GM23338 (cell line): ENCODE measurements around the gene GPRC5B. TPM values are rescaled to one million over a fixed set of nuclear protein-coding genes. Genes with fewer than 3 reads are reported as not detected.

Experiments
- ATAC-seq: fragments of 200-7000 bp; cut with Tn5 transposase; 3 replicates; pipeline ENCODE4 v1.9.1; 2020
- DNase-seq: peaks from one replicate; pipeline ENCODE4 v3.0.0-alpha.2; 2015; ENCODE audit warnings: low spot score
- H2AFZ ChIP-seq: fragments of 200-600 bp; sonication (generic); 2 replicates; pipeline ENCODE4 v1.8.0; 2016; ENCODE audit warnings: antibody characterized with exemption, mild to moderate bottlenecking, moderate library complexity
- H3F3A ChIP-seq: fragments of 200-600 bp; sonication (generic); replicated peaks from 2 replicates; pipeline ENCODE4 v1.8.0; 2017; ENCODE audit warnings: antibody characterized with exemption, mixed run types, low read depth
- H3K27ac ChIP-seq: fragments of 200-600 bp; sonication (generic); 2 replicates; pipeline ENCODE4 v1.6.1; 2016; ENCODE audit warnings: low read depth
- H3K27me3 ChIP-seq: fragments of 200-600 bp; sonication (generic); 2 replicates; pipeline ENCODE4 v1.8.0; 2016; ENCODE audit warnings: mild to moderate bottlenecking, mixed run types, moderate library complexity; ENCODE audit not compliant: insufficient read depth
- H3K36me3 ChIP-seq: fragments of 200-600 bp; sonication (generic); 2 replicates; pipeline ENCODE4 v1.8.0; 2016; ENCODE audit warnings: mild to moderate bottlenecking; ENCODE audit not compliant: insufficient read depth
- H3K4me1 ChIP-seq: fragments of 200-600 bp; sonication (generic); 2 replicates; pipeline ENCODE4 v1.8.0; 2016; ENCODE audit warnings: mild to moderate bottlenecking, moderate library complexity; ENCODE audit not compliant: insufficient read depth
- H3K4me2 ChIP-seq: fragments of 200-600 bp; sonication (generic); 2 replicates; pipeline ENCODE4 v1.7.1; 2017; ENCODE audit warnings: mixed run types
- H3K4me3 ChIP-seq: fragments of 200-600 bp; sonication (generic); 2 replicates; pipeline ENCODE4 v1.6.1; 2016; ENCODE audit warnings: mixed run types
- H3K79me2 ChIP-seq: fragments of 200-600 bp; sonication (generic); replicated peaks from 2 replicates; pipeline ENCODE4 v1.8.0; 2017; ENCODE audit warnings: mild to moderate bottlenecking; ENCODE audit not compliant: insufficient read depth
- H3K9me2 ChIP-seq: fragments of 200-600 bp; sonication (generic); 2 replicates; pipeline ENCODE4 v1.8.0; 2017; ENCODE audit not compliant: insufficient read depth
- H4K20me1 ChIP-seq: fragments of 200-600 bp; sonication (generic); replicated peaks from 2 replicates; pipeline ENCODE4 v1.8.0; 2017; ENCODE audit warnings: mild to moderate bottlenecking; ENCODE audit not compliant: insufficient read depth
- H3K27ac Mint-ChIP-seq: 2 replicates; pipeline ENCODE4 v1.8.0; 2020; ENCODE audit warnings: inconsistent platforms, mild to moderate bottlenecking, moderate library complexity, mixed read lengths
- H3K27me3 Mint-ChIP-seq: 3 replicates; pipeline ENCODE4 v1.8.0; 2022; ENCODE audit warnings: low read depth, mild to moderate bottlenecking, moderate library complexity, mixed read lengths, inconsistent platforms; ENCODE audit not compliant: insufficient read depth, poor library complexity
- H3K36me3 Mint-ChIP-seq: 3 replicates; pipeline ENCODE4 v1.8.0; 2021; ENCODE audit warnings: low read depth, mild to moderate bottlenecking, inconsistent platforms, moderate library complexity, mixed read lengths
- H3K4me1 Mint-ChIP-seq: 3 replicates; pipeline ENCODE4 v1.8.0; 2020; ENCODE audit warnings: mild to moderate bottlenecking, inconsistent platforms, mixed read lengths
- H3K4me3 Mint-ChIP-seq: 3 replicates; pipeline ENCODE4 v1.8.0; 2021; ENCODE audit warnings: moderate library complexity, mild to moderate bottlenecking, inconsistent platforms, mixed read lengths
- H3K9me3 Mint-ChIP-seq: 3 replicates; pipeline ENCODE4 v1.8.0; 2020; ENCODE audit warnings: moderate library complexity, mild to moderate bottlenecking, inconsistent platforms, mixed read lengths
- CREB1 ChIP-seq: fragments of 250-450 bp; sonication (Bioruptor Pico); IDR thresholded peaks from 2 replicates; pipeline ENCODE4 v1.5.0; 2020; ENCODE audit warnings: low read depth, mild to moderate bottlenecking, moderate library complexity
- EZH2 ChIP-seq: fragments of 200-600 bp; sonication (generic); IDR thresholded peaks from one replicate; pipeline ENCODE4 v1.8.0; 2017; ENCODE audit warnings: antibody characterized with exemption, mild to moderate bottlenecking, low read depth; ENCODE audit not compliant: unreplicated experiment
- EZH2phosphoT487 ChIP-seq: fragments of 200-600 bp; sonication (generic); IDR thresholded peaks from one replicate; pipeline ENCODE4 v1.8.1; 2018; ENCODE audit warnings: antibody characterized with exemption; ENCODE audit not compliant: unreplicated experiment
- JUNB ChIP-seq: IDR thresholded peaks from one replicate; pipeline ENCODE4 v1.6.1; 2016; ENCODE audit warnings: antibody characterized with exemption; ENCODE audit not compliant: unreplicated experiment
- NANOG ChIP-seq: IDR thresholded peaks from 2 replicates; pipeline ENCODE4 v1.6.1; 2016; ENCODE audit warnings: antibody characterized with exemption, borderline replicate concordance
- POLR2AphosphoS5 ChIP-seq: IDR thresholded peaks from 2 replicates; pipeline ENCODE4 v1.6.1; 2016; ENCODE audit warnings: antibody characterized with exemption, low read depth
- STAT1 ChIP-seq: IDR thresholded peaks from one replicate; pipeline ENCODE4 v1.6.1; 2016; ENCODE audit warnings: antibody characterized with exemption; ENCODE audit not compliant: unreplicated experiment
- ZNF114 ChIP-seq: fragments of 250-450 bp; sonication (Bioruptor Pico); IDR thresholded peaks from 2 replicates; pipeline ENCODE4 v1.5.0; 2020; ENCODE audit warnings: mild to moderate bottlenecking, moderate library complexity
- ZNF331 ChIP-seq: fragments of 250-450 bp; sonication (Bioruptor Pico); IDR thresholded peaks from 2 replicates; pipeline ENCODE4 v1.5.0; 2020; ENCODE audit warnings: low read depth, mild to moderate bottlenecking, moderate library complexity
- polyA plus RNA-seq: library from polyadenylated mRNA; unstranded; fragments of >200 nt; fragmentation: Nextera tagmentation; extraction: Ambion mirVana; gene quantifications from 2 replicates; pipeline ENCODE4 v1.2.1, GENCODE V29; 2016
- total RNA-seq: library from RNA; depleted of rRNA; stranded (reverse); fragments of >200 nt; shearing (Covaris generic); gene quantifications from 2 replicates; pipeline ENCODE4 v1.2.3, GENCODE V29; 2014
- TF ChIP-seq, protein P1 (sequence below), 2 experiments: fragments of 200-600 bp in 1 of 2; sonication (generic) in 1 of 2; conservative IDR thresholded peaks; 2 replicates each; pipeline versions ENCODE4 v1.5.1 to v1.6.1; 2016 to 2017; ENCODE audit warnings: antibody characterized with exemption in 2 of 2, low read depth in 2 of 2, mild to moderate bottlenecking in 2 of 2, moderate library complexity in 1 of 2
- TF ChIP-seq, protein P2 (sequence below): IDR thresholded peaks from 2 replicates; pipeline ENCODE4 v1.6.1; 2016; ENCODE audit warnings: antibody characterized with exemption
- TF ChIP-seq, protein P3 (sequence below): IDR thresholded peaks from one replicate; pipeline ENCODE4 v1.6.1; 2018; ENCODE audit warnings: antibody characterized with exemption; ENCODE audit not compliant: unreplicated experiment

Gene GPRC5B
- total and polyA plus RNA-seq, 2 experiments from 2014 or later: 70.9 to 82.5 TPM

DNA sequence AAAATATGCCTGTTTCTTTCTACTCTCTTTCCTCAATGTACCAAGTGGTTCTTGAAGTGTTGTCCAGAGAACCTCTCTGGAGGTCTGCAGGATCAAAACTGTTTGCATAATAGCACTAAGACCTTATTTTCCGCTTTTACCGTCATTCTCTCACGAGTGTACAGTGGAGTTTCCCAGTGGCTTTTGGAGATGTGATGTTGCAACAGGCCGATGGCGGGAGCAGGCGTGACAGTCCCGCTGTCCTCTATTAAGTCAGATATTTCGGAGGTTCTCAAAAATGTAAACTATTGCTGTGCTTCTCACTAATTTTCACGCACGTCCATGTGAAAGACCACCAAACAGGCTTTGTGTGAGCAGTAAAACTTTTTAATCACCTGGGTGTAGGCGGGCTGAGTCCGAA lies 8.3 kb upstream of the GPRC5B start (continued):
- TF ChIP-seq, protein P1, sequence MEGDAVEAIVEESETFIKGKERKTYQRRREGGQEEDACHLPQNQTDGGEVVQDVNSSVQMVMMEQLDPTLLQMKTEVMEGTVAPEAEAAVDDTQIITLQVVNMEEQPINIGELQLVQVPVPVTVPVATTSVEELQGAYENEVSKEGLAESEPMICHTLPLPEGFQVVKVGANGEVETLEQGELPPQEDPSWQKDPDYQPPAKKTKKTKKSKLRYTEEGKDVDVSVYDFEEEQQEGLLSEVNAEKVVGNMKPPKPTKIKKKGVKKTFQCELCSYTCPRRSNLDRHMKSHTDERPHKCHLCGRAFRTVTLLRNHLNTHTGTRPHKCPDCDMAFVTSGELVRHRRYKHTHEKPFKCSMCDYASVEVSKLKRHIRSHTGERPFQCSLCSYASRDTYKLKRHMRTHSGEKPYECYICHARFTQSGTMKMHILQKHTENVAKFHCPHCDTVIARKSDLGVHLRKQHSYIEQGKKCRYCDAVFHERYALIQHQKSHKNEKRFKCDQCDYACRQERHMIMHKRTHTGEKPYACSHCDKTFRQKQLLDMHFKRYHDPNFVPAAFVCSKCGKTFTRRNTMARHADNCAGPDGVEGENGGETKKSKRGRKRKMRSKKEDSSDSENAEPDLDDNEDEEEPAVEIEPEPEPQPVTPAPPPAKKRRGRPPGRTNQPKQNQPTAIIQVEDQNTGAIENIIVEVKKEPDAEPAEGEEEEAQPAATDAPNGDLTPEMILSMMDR (conservative IDR thresholded peaks at IDR 0.05; ENCODE audit: low read depth in 2 of 2): no peak
- no peak for TF ChIP-seq STAT1
- TF ChIP-seq, protein P2, sequence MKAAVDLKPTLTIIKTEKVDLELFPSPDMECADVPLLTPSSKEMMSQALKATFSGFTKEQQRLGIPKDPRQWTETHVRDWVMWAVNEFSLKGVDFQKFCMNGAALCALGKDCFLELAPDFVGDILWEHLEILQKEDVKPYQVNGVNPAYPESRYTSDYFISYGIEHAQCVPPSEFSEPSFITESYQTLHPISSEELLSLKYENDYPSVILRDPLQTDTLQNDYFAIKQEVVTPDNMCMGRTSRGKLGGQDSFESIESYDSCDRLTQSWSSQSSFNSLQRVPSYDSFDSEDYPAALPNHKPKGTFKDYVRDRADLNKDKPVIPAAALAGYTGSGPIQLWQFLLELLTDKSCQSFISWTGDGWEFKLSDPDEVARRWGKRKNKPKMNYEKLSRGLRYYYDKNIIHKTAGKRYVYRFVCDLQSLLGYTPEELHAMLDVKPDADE: no peak
- TF ChIP-seq NANOG: no peak
- TF ChIP-seq, protein P3, sequence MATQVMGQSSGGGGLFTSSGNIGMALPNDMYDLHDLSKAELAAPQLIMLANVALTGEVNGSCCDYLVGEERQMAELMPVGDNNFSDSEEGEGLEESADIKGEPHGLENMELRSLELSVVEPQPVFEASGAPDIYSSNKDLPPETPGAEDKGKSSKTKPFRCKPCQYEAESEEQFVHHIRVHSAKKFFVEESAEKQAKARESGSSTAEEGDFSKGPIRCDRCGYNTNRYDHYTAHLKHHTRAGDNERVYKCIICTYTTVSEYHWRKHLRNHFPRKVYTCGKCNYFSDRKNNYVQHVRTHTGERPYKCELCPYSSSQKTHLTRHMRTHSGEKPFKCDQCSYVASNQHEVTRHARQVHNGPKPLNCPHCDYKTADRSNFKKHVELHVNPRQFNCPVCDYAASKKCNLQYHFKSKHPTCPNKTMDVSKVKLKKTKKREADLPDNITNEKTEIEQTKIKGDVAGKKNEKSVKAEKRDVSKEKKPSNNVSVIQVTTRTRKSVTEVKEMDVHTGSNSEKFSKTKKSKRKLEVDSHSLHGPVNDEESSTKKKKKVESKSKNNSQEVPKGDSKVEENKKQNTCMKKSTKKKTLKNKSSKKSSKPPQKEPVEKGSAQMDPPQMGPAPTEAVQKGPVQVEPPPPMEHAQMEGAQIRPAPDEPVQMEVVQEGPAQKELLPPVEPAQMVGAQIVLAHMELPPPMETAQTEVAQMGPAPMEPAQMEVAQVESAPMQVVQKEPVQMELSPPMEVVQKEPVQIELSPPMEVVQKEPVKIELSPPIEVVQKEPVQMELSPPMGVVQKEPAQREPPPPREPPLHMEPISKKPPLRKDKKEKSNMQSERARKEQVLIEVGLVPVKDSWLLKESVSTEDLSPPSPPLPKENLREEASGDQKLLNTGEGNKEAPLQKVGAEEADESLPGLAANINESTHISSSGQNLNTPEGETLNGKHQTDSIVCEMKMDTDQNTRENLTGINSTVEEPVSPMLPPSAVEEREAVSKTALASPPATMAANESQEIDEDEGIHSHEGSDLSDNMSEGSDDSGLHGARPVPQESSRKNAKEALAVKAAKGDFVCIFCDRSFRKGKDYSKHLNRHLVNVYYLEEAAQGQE: no peak
- no peak for TF ChIP-seq JUNB
- no peak for TF ChIP-seq ZNF331 (CRISPR knock-in tag)
- no peak for TF ChIP-seq EZH2
- no peak for TF ChIP-seq ZNF114 (CRISPR knock-in tag)
- TF ChIP-seq POLR2AphosphoS5: no peak
- no peak for TF ChIP-seq EZH2phosphoT487

DNA sequence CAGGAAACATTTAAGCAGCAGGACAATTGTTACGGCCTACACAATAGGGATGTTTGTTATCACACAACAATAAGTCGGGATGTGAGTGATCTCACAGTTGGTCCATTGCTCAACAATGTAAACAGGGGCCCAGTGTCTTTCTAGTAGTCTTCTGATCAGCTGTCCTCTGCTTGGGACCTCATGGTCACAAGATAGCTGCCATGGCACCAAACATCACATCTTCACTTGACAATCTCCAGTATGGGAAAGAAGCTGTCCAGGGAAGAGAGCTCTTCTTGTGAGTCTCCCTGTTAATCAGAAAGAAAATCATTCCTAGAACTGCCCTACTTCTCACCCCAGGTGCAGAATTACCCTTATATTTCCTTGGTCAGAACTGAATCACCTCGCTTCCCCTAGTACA lies 6.3 kb upstream of the GPRC5B start:
- Histone ChIP-seq H4K20me1 (no peaks in the 10 kb centered on the region), H3K4me2 (no peak overlapping the region), H3K4me1 (no peaks in the 10 kb centered on the region; the same call in 1 of the 2 replicates), H3F3A (no peaks in the 10 kb centered on the region), H3K9me2 (no peaks in the 10 kb centered on the region), H3K4me3 (no peak overlapping the region), H2AFZ (no peak overlapping the region), H3K27me3 (peaks cover 2% of the 10 kb centered on the region), H3K36me3 (no peaks in the 10 kb centered on the region), H3K79me2 (no peaks in the 10 kb centered on the region), H3K27ac (no peak overlapping the region)
- Mint-ChIP-seq H3K27me3 (peaks cover 9% of the 10 kb centered on the region), H3K27ac (no peak overlapping the region), H3K4me3 (no peak overlapping the region), H3K9me3 (peaks cover 10% of the 10 kb centered on the region; the same call in 2 of the 3 replicates), H3K36me3 (peaks cover 3% of the 10 kb centered on the region; the same call in 1 of the 3 replicates), H3K4me1 (no peaks in the 10 kb centered on the region)
- no peak for TF ChIP-seq CREB1 (CRISPR knock-in tag)
- no peak for TF ChIP-seq EZH2phosphoT487
- TF ChIP-seq STAT1: no peak
- DNase-seq: no peak
- no peak for ATAC-seq
